Stimulated activated CD4-positive, alpha-beta T cell treated with anti-CD3 and anti-CD28 coated beads, TNF-alpha, amount 100 ng/mL, for 24 hours (primary cell): ENCODE measurements around the gene INPP5D.
"Not testable (repeated sequence)": the region's sequence is repeated elsewhere in the genome, so short reads cannot be mapped to it uniquely, and the experiment has no call there.

Source experiments
- DNase-seq, 3 experiments: peaks; one replicate each; pipeline ENCODE4 v3.0.0-alpha.2; 2020; ENCODE audit warnings: low read depth in 3 of 3

INPP5D gene

GRCh38 chr2:233116946-233117345, 56.8 kb downstream of the INPP5D start:
- no peak for DNase-seq

- DNase-seq, result no peak
Measured at GRCh38 chr2:233117351-233117750, 57.2 kb downstream of the INPP5D start.

- DNase-seq, result no peak
Measured at GRCh38 chr2:233117811-233118647, 57.9 kb downstream of the INPP5D start.

GRCh38 chr2:233118648-233119000, 58.5 kb downstream of the INPP5D start:
- DNase-seq, result no peak

- no peak for DNase-seq
Measured at GRCh38 chr2:233119123-233119522, 59.0 kb downstream of the INPP5D start.

- no peak for DNase-seq
Measured at GRCh38 chr2:233119806-233120205, 59.7 kb downstream of the INPP5D start.

- no peak for DNase-seq
Measured at GRCh38 chr2:233120459-233120858, 60.3 kb downstream of the INPP5D start.

- DNase-seq, result no peak
Measured at GRCh38 chr2:233121856-233122255, 61.7 kb downstream of the INPP5D start.

- no peak for DNase-seq
Measured at GRCh38 chr2:233122541-233122940, 62.4 kb downstream of the INPP5D start.

- DNase-seq, result not testable (repeated sequence)
Measured at GRCh38 chr2:233123576-233123975, 63.4 kb downstream of the INPP5D start.

- no peak for DNase-seq
Measured at GRCh38 chr2:233124421-233125080, 64.4 kb downstream of the INPP5D start.

GRCh38 chr2:233125455-233126065, 65.4 kb downstream of the INPP5D start:
- no peak for DNase-seq

GRCh38 chr2:233129351-233129978, 69.3 kb downstream of the INPP5D start:
- no peak for DNase-seq

GRCh38 chr2:233130024-233130423, 69.9 kb downstream of the INPP5D start:
- no peak for DNase-seq

GRCh38 chr2:233130481-233131020, 70.4 kb downstream of the INPP5D start:
- DNase-seq, result no peak

- DNase-seq, result no peak
Measured at GRCh38 chr2:233131936-233132720, 72.0 kb downstream of the INPP5D start.

- no peak for DNase-seq
Measured at GRCh38 chr2:233133239-233133638, 73.1 kb downstream of the INPP5D start.

- DNase-seq, result no peak
Measured at GRCh38 chr2:233135421-233135820, 75.3 kb downstream of the INPP5D start.

- DNase-seq, result no peak
Measured at GRCh38 chr2:233137040-233137439, 76.9 kb downstream of the INPP5D start.

GRCh38 chr2:233140077-233140585, 80.0 kb downstream of the INPP5D start:
- DNase-seq, result no peak

- DNase-seq, result no peak
Measured at GRCh38 chr2:233140978-233141377, 80.8 kb downstream of the INPP5D start.
